Suppressor macrophage treated with lipopolysaccharide for 4 hours (primary cell): Measurements from ENCODE around the gene TBX4.

ENCODE experiments used
- DNase-seq: peaks from one replicate; pipeline ENCODE4 v3.0.0-alpha.2; 2020

TBX4 gene

GRCh38 chr17:61467416-61468262 is 15.4 kb downstream of the TBX4 start:
- peak; percentile 37 for DNase-seq

DNA sequence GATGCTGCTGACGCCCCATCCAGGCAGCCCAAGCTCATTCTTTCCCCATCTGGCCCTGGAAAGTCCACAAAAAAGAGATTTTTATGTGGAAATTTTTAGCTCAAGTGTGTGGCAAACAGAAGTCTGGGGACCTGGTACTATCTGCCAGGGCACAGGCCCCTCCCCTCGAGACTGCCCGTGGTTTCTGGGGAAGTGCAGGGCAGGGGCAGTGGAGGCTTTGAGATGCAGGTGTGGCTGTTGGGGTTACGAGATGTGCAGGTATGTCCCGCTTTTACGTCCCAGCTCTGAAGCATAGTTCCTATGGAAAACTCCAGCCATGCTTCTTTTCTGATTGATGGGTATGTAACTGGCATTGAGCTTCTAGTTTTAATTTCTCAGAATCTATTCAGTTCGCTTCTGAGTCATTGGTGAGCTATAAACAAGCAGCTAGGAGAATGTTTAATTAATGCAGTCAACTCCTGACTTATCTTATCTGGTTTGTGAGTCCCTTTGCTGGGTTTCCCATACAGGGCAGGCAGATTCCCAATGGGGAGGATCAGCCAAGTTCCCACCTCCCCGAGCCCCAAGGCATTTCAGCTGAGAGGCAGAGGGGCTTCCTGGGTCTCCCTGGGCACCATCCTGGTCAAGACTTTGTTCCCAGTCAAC is 16.2 kb downstream of the TBX4 start:
- DNase-seq, result no peak

GRCh38 chr17:61469474-61469873 is 17.3 kb downstream of the TBX4 start:
- DNase-seq, result no peak

DNA sequence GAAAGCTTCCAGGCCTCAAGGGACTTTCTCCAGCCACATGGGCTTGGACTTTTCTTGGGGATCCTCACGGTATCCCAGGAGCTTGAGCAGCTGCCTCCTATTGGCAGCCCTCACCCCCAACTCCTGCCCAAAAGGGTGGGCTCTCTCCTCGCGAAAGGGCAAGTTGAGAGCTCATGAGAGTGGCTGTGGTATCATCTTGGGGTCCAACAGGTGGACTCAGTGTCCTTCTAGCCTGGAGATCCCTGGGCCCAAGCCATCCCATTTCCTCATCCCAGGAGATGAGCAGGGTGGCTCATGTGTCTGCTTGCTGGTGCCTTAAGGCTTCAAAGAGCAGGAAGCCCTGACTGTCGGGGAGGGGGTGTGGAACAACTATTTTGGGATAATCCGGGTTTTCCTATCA is 17.7 kb downstream of the TBX4 start:
- no peak for DNase-seq

DNA sequence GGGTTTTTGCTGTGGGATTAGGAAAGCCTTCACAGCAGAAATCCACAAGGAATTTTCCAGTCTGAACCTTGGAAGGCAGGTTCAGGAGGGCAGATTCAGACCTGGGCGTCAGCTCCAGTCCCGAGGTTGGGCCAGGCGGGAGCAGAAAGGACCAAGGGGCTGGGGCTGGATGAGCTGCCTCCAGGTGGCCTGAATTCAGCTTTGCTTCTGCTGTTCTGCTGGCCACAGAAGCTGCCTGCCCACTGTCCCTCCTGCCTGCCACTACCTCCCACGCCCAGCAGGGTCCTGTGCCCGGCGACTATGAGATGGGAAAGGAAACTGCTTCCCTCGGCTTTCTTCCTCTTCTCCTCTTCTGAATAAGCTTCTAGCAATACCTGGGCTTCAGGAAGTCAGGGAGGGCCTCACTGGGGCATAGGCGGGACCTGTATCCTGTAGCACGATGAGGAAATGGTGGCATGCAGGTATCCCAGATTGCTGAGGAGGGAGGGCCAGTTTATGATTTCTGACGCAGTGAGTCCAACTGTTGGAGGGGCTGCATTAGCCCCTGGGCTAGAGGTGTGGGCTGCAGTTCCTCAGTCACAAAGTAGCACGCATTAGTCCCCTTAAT is 18.4 kb downstream of the TBX4 start:
- no peak for DNase-seq

DNA sequence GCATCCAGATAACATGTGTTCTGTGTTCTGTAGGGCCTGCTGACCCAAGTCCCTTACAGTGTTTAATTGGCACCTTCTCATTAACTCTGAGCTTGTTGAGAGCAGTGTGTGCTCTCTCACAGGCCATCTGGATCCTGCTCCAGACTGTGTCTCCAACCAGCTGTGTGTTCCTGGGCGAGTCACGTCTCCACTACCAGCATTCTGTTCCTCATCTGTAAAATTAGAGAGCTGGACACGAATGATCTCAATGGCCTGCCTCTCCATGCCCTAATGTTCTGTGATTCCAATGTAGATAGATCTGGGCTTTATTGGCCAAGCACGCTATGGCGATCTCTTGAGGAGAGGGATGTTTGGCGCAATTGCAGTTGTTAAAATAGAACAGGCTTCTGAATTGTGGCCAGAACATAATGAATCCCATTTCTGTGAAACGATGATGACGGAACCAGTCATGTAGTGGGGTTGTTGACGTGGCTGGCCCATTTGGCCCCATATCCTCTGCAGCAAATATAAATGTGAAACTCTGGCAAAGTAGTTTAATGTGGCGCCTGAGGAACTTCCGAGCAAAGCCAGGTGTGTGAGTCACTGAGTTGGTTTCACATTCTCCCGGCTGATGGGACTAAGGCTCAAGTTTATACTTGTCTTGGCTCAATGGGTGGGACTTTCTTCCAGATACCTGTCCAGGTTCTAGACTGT is 22.2 kb downstream of the TBX4 start:
- no peak for DNase-seq

- DNase-seq, result no peak
Observed at GRCh38 chr17:61474934-61475333, 22.7 kb downstream of the TBX4 start.

DNA sequence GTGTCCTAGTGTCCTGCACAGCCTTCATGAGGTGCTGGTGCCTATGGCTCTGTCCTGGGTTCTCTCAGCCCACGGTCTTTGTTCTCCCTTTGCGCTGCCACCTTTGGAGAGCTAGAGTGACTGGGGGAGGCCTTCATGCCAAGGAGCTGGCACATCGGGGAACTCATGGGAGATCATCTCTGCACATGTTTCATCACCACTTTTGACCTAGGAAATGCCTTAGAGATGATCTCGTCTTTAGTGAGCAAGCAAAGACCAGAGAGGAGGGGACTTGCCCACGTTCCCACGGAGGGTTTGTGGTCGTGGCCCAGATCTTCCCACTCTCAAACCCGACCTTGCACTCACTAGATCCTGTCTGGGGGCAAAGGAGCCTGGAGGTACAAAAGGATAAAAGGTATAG is 23.5 kb downstream of the TBX4 start:
- DNase-seq, result no peak

DNA sequence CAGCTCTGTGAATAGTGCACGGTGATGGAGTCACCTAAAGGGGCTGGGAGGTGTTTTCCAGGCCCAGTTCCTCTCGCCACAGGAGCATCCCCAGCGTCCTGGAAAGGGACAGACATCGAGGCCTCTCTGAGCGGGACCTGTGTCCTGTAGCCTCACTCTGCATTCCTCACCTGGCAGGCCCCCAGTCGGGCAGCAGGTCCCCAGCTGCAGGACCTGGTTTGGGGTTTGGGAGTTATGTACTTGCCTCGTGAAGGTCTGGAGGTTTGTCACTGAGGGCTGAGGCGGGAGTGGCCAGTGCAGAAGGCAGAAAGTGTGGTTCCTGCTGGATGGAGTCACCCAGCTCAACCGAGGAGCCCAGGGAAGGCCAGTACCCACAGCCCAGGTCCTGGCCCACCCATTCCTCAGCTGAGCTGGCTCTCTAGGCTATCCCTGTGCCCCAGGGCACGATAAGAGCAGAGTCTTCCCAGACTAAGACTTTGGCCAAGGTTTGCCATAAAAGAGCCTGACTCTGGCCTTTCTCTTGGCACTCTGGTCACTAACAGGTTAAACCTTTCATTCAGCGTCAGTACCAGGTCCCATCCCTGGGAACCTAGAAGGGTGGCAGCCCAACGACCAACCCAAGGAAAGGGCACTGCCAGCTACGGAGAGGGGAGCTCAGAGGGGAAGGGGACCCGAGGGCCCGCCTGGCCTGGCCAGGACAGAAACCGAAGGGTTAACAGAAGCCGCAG is 24.4 kb downstream of the TBX4 start:
- DNase-seq, result no peak

GRCh38 chr17:61477204-61477834 is 25.1 kb downstream of the TBX4 start:
- no peak for DNase-seq

GRCh38 chr17:61478026-61478789 is 26.0 kb downstream of the TBX4 start:
- DNase-seq, result no peak

DNA sequence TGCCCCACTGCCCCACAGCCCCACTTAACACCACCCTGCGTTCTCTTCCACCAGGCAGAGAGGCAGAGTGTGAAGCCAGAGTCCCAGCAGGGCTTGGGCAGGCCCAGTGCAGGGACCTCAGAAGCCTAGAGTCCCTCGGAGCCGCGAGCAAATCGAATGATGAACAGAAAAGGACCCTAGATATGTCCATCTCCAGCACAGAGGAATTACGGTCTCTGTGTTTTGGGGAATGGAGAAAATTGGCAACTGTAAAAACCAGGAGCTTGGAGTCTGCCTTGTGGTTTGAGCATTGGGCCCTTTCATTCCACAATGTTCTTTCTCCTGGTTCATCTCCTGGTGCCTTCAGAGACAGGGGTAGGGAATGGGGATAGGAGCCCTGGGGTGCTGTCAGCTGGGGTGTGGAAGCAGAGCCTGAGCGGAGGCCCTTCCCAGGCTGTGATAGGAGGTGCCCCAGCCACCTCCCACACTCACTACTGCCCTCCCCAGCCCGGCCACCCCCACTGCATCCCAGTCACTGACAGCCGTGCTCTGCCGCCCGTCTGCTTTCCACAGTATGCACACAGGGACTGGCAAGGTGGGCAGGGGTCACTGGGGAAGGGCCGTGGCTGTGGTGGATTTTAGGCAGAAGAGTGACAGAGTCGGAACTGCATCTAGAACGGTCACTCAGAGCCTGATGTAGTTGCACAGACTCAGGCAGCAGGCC is 26.7 kb downstream of the TBX4 start:
- no peak for DNase-seq

GRCh38 chr17:61479493-61480413 is 27.5 kb downstream of the TBX4 start:
- no peak for DNase-seq

GRCh38 chr17:61480414-61480807 is 28.2 kb downstream of the TBX4 start:
- no peak for DNase-seq

DNA sequence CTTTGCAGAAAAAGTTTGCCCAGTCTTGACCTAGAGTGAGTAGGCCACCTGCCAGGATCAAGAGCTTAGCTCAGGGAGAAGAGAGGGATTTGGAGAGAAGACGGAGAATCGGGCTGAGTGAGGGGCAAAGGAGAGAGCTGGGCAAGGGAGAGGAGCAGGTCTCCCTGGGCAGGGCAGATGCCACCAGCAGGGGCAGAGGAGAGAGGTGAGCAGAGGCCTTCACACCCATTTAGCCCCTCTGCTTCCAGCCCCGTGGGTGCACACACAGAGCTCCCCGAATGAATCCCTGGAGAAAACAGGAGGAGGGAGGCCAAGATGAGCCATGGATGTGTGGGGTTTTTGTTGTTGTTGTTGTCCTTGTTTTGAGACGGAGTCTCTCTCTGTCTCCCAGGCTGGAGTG is 29.2 kb downstream of the TBX4 start:
- DNase-seq, result no peak

DNA sequence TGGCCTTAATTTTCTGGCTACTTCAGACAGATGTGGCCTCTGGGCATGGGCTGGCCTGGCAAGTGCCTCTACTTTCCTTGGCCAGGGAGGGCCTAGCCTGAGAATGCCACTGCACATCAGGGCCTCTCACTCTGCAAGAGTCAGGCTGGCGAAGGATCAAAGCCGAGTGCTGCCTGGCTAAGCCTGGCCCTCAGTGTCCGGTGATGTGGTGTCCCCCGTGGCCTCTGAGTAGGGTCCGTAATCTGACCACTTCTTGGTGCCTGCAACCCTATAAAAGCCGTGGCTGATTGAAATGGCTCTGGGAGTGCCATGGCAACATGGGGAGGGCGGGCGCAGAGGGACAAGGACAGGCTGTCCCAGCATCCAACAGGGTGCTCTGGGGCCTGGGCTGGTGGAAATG is 30.2 kb downstream of the TBX4 start:
- no peak for DNase-seq

DNA sequence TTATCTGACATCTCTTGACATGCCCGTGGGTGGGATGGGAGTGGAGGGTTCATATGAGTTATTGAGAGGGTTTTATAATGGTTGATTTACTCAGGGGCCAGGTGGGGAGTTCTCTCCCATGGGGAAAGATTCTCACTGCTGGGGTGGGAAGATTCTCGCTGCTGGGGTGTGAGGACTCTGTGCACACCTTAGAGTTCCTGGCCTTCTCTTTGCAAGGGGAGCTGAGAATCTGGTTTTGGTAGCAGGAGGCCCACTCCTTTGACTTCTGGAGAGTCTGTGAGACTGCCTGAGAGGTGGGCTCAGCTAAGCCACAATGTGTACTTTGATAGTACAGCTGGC is 31.5 kb downstream of the TBX4 start:
- no peak for DNase-seq

DNA sequence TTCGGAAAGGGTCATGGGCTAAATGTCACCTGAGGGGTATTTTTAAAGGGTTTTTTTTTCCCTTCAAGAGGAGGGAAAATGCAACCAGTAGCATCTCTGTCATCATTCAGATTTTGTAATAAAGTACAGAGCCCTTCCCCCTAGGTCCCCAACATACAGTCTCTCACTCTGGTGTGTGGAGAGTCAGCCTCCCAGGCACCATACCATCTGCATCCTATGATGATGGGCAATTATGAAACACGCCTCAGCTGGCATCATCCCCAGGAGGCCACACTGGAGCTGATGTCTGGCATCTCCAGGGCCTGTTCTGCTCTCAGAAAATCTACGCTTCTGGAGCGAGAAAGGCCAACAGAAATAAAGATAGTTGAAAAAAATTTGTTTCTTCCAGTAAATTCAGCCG is 32.0 kb downstream of the TBX4 start:
- no peak for DNase-seq

DNA sequence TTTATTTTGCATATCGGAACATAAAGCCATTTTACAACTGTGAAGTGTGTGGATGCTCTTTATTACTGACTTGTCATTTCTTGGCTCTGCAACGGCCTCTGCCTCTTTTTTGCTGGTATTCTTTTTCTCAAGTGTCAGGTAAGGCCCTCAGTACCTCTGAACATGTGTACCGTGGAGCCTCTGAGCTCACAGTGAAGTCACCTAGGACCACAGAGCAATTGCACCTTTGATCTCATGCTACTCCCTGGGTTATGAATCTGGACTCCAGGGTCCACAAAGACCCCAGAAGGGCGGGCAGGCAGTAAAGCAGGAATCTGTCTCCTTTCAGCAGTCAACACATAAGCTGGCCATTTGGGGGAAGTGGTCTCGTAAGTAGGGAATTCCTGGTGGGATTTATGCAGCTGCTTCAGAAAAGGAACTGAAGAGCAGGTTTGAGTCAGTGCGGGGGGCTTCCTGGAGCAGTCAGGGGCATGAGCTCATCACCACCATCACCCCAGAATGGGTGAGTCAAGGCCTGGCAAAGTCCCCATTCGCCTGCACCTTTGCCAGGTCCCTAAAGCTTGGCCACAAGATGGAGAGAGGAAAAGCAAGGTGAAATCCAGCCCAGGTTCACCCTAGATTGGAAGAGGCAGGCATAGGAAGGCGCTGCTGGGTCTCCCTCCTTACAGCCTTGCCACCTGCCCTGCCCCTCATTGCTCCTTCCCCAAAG is 33.0 kb downstream of the TBX4 start:
- DNase-seq, result no peak
